GM23338 (cell line): ENCODE data around the gene EGFL7. TPM values are rescaled to one million over a fixed set of nuclear protein-coding genes. Genes with fewer than 3 reads are reported as not detected.

Experiments used
- ATAC-seq: fragments of 200-7000 bp; cut with Tn5 transposase; 3 replicates; pipeline ENCODE4 v1.9.1; 2020
- DNase-seq: peaks from one replicate; pipeline ENCODE4 v3.0.0-alpha.2; 2015; ENCODE audit warnings: low spot score
- H2AFZ ChIP-seq: fragments of 200-600 bp; sonication (generic); 2 replicates; pipeline ENCODE4 v1.8.0; 2016; ENCODE audit warnings: antibody characterized with exemption, mild to moderate bottlenecking, moderate library complexity
- H3F3A ChIP-seq: fragments of 200-600 bp; sonication (generic); replicated peaks from 2 replicates; pipeline ENCODE4 v1.8.0; 2017; ENCODE audit warnings: antibody characterized with exemption, mixed run types, low read depth
- H3K27ac ChIP-seq: fragments of 200-600 bp; sonication (generic); 2 replicates; pipeline ENCODE4 v1.6.1; 2016; ENCODE audit warnings: low read depth
- H3K27me3 ChIP-seq: fragments of 200-600 bp; sonication (generic); 2 replicates; pipeline ENCODE4 v1.8.0; 2016; ENCODE audit warnings: mild to moderate bottlenecking, mixed run types, moderate library complexity; ENCODE audit not compliant: insufficient read depth
- H3K36me3 ChIP-seq: fragments of 200-600 bp; sonication (generic); 2 replicates; pipeline ENCODE4 v1.8.0; 2016; ENCODE audit warnings: mild to moderate bottlenecking; ENCODE audit not compliant: insufficient read depth
- H3K4me1 ChIP-seq: fragments of 200-600 bp; sonication (generic); 2 replicates; pipeline ENCODE4 v1.8.0; 2016; ENCODE audit warnings: mild to moderate bottlenecking, moderate library complexity; ENCODE audit not compliant: insufficient read depth
- H3K4me2 ChIP-seq: fragments of 200-600 bp; sonication (generic); 2 replicates; pipeline ENCODE4 v1.7.1; 2017; ENCODE audit warnings: mixed run types
- H3K4me3 ChIP-seq: fragments of 200-600 bp; sonication (generic); 2 replicates; pipeline ENCODE4 v1.6.1; 2016; ENCODE audit warnings: mixed run types
- H3K79me2 ChIP-seq: fragments of 200-600 bp; sonication (generic); replicated peaks from 2 replicates; pipeline ENCODE4 v1.8.0; 2017; ENCODE audit warnings: mild to moderate bottlenecking; ENCODE audit not compliant: insufficient read depth
- H3K9me2 ChIP-seq: fragments of 200-600 bp; sonication (generic); 2 replicates; pipeline ENCODE4 v1.8.0; 2017; ENCODE audit not compliant: insufficient read depth
- H4K20me1 ChIP-seq: fragments of 200-600 bp; sonication (generic); replicated peaks from 2 replicates; pipeline ENCODE4 v1.8.0; 2017; ENCODE audit warnings: mild to moderate bottlenecking; ENCODE audit not compliant: insufficient read depth
- H3K27ac Mint-ChIP-seq: 2 replicates; pipeline ENCODE4 v1.8.0; 2020; ENCODE audit warnings: inconsistent platforms, mild to moderate bottlenecking, moderate library complexity, mixed read lengths
- H3K27me3 Mint-ChIP-seq: 3 replicates; pipeline ENCODE4 v1.8.0; 2022; ENCODE audit warnings: low read depth, mild to moderate bottlenecking, moderate library complexity, mixed read lengths, inconsistent platforms; ENCODE audit not compliant: insufficient read depth, poor library complexity
- H3K36me3 Mint-ChIP-seq: 3 replicates; pipeline ENCODE4 v1.8.0; 2021; ENCODE audit warnings: low read depth, mild to moderate bottlenecking, inconsistent platforms, moderate library complexity, mixed read lengths
- H3K4me1 Mint-ChIP-seq: 3 replicates; pipeline ENCODE4 v1.8.0; 2020; ENCODE audit warnings: mild to moderate bottlenecking, inconsistent platforms, mixed read lengths
- H3K4me3 Mint-ChIP-seq: 3 replicates; pipeline ENCODE4 v1.8.0; 2021; ENCODE audit warnings: moderate library complexity, mild to moderate bottlenecking, inconsistent platforms, mixed read lengths
- H3K9me3 Mint-ChIP-seq: 3 replicates; pipeline ENCODE4 v1.8.0; 2020; ENCODE audit warnings: moderate library complexity, mild to moderate bottlenecking, inconsistent platforms, mixed read lengths
- CREB1 ChIP-seq: fragments of 250-450 bp; sonication (Bioruptor Pico); IDR thresholded peaks from 2 replicates; pipeline ENCODE4 v1.5.0; 2020; ENCODE audit warnings: low read depth, mild to moderate bottlenecking, moderate library complexity
- EZH2 ChIP-seq: fragments of 200-600 bp; sonication (generic); IDR thresholded peaks from one replicate; pipeline ENCODE4 v1.8.0; 2017; ENCODE audit warnings: antibody characterized with exemption, mild to moderate bottlenecking, low read depth; ENCODE audit not compliant: unreplicated experiment
- EZH2phosphoT487 ChIP-seq: fragments of 200-600 bp; sonication (generic); IDR thresholded peaks from one replicate; pipeline ENCODE4 v1.8.1; 2018; ENCODE audit warnings: antibody characterized with exemption; ENCODE audit not compliant: unreplicated experiment
- JUNB ChIP-seq: IDR thresholded peaks from one replicate; pipeline ENCODE4 v1.6.1; 2016; ENCODE audit warnings: antibody characterized with exemption; ENCODE audit not compliant: unreplicated experiment
- NANOG ChIP-seq: IDR thresholded peaks from 2 replicates; pipeline ENCODE4 v1.6.1; 2016; ENCODE audit warnings: antibody characterized with exemption, borderline replicate concordance
- POLR2AphosphoS5 ChIP-seq: IDR thresholded peaks from 2 replicates; pipeline ENCODE4 v1.6.1; 2016; ENCODE audit warnings: antibody characterized with exemption, low read depth
- STAT1 ChIP-seq: IDR thresholded peaks from one replicate; pipeline ENCODE4 v1.6.1; 2016; ENCODE audit warnings: antibody characterized with exemption; ENCODE audit not compliant: unreplicated experiment
- ZNF114 ChIP-seq: fragments of 250-450 bp; sonication (Bioruptor Pico); IDR thresholded peaks from 2 replicates; pipeline ENCODE4 v1.5.0; 2020; ENCODE audit warnings: mild to moderate bottlenecking, moderate library complexity
- ZNF331 ChIP-seq: fragments of 250-450 bp; sonication (Bioruptor Pico); IDR thresholded peaks from 2 replicates; pipeline ENCODE4 v1.5.0; 2020; ENCODE audit warnings: low read depth, mild to moderate bottlenecking, moderate library complexity
- polyA plus RNA-seq: library from polyadenylated mRNA; unstranded; fragments of >200 nt; fragmentation: Nextera tagmentation; extraction: Ambion mirVana; gene quantifications from 2 replicates; pipeline ENCODE4 v1.2.1, GENCODE V29; 2016
- total RNA-seq: library from RNA; depleted of rRNA; stranded (reverse); fragments of >200 nt; shearing (Covaris generic); gene quantifications from 2 replicates; pipeline ENCODE4 v1.2.3, GENCODE V29; 2014
- TF ChIP-seq, protein P1 (sequence below): IDR thresholded peaks from one replicate; pipeline ENCODE4 v1.6.1; 2018; ENCODE audit warnings: antibody characterized with exemption; ENCODE audit not compliant: unreplicated experiment
- TF ChIP-seq, protein P2 (sequence below): IDR thresholded peaks from 2 replicates; pipeline ENCODE4 v1.6.1; 2016; ENCODE audit warnings: antibody characterized with exemption
- TF ChIP-seq, protein P3 (sequence below), 2 experiments: fragments of 200-600 bp in 1 of 2; sonication (generic) in 1 of 2; conservative IDR thresholded peaks; 2 replicates each; pipeline versions ENCODE4 v1.5.1 to v1.6.1; 2016 to 2017; ENCODE audit warnings: antibody characterized with exemption in 2 of 2, low read depth in 2 of 2, mild to moderate bottlenecking in 2 of 2, moderate library complexity in 1 of 2
- TF ChIP-seq, protein P4 (sequence below): fragments of 250-450 bp; sonication (Bioruptor Pico); IDR thresholded peaks from 2 replicates; pipeline ENCODE4 v1.5.0; 2020; ENCODE audit warnings: mild to moderate bottlenecking, moderate library complexity

Gene EGFL7
- total and polyA plus RNA-seq, 2 experiments from 2014 or later: 44.4 to 60.8 TPM

DNA sequence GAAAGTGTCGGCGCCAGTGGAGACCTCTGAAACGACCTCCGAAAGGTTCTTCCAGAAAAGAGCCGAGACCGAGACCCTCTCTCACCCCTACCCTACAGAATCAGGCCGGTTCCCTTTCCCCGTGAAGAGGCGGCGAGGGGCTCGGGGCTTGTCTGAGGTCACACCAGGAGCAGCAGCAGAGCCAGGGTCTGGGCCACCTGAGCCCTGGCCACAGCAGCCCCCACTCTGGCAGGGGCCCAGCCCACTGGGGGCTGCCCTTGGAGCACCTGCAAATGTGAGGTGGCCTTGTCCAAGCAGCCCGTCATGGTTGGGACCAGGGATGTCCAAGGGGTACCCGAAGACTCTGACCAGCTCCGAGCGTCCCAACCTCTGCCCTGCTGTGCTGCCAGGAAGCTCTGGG lies 15.3 kb downstream of the EGFL7 start:
- TF ChIP-seq, protein P1, sequence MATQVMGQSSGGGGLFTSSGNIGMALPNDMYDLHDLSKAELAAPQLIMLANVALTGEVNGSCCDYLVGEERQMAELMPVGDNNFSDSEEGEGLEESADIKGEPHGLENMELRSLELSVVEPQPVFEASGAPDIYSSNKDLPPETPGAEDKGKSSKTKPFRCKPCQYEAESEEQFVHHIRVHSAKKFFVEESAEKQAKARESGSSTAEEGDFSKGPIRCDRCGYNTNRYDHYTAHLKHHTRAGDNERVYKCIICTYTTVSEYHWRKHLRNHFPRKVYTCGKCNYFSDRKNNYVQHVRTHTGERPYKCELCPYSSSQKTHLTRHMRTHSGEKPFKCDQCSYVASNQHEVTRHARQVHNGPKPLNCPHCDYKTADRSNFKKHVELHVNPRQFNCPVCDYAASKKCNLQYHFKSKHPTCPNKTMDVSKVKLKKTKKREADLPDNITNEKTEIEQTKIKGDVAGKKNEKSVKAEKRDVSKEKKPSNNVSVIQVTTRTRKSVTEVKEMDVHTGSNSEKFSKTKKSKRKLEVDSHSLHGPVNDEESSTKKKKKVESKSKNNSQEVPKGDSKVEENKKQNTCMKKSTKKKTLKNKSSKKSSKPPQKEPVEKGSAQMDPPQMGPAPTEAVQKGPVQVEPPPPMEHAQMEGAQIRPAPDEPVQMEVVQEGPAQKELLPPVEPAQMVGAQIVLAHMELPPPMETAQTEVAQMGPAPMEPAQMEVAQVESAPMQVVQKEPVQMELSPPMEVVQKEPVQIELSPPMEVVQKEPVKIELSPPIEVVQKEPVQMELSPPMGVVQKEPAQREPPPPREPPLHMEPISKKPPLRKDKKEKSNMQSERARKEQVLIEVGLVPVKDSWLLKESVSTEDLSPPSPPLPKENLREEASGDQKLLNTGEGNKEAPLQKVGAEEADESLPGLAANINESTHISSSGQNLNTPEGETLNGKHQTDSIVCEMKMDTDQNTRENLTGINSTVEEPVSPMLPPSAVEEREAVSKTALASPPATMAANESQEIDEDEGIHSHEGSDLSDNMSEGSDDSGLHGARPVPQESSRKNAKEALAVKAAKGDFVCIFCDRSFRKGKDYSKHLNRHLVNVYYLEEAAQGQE: no peak
- no peak for TF ChIP-seq ZNF331 (CRISPR knock-in tag)
- TF ChIP-seq, protein P2, sequence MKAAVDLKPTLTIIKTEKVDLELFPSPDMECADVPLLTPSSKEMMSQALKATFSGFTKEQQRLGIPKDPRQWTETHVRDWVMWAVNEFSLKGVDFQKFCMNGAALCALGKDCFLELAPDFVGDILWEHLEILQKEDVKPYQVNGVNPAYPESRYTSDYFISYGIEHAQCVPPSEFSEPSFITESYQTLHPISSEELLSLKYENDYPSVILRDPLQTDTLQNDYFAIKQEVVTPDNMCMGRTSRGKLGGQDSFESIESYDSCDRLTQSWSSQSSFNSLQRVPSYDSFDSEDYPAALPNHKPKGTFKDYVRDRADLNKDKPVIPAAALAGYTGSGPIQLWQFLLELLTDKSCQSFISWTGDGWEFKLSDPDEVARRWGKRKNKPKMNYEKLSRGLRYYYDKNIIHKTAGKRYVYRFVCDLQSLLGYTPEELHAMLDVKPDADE: no peak
- no peak for TF ChIP-seq NANOG
- no peak for TF ChIP-seq ZNF114
- TF ChIP-seq STAT1: no peak
- no peak for TF ChIP-seq CREB1 (CRISPR knock-in tag)
- no peak for TF ChIP-seq POLR2AphosphoS5
- no peak for TF ChIP-seq EZH2phosphoT487
- no peak for TF ChIP-seq JUNB
- TF ChIP-seq, protein P3, sequence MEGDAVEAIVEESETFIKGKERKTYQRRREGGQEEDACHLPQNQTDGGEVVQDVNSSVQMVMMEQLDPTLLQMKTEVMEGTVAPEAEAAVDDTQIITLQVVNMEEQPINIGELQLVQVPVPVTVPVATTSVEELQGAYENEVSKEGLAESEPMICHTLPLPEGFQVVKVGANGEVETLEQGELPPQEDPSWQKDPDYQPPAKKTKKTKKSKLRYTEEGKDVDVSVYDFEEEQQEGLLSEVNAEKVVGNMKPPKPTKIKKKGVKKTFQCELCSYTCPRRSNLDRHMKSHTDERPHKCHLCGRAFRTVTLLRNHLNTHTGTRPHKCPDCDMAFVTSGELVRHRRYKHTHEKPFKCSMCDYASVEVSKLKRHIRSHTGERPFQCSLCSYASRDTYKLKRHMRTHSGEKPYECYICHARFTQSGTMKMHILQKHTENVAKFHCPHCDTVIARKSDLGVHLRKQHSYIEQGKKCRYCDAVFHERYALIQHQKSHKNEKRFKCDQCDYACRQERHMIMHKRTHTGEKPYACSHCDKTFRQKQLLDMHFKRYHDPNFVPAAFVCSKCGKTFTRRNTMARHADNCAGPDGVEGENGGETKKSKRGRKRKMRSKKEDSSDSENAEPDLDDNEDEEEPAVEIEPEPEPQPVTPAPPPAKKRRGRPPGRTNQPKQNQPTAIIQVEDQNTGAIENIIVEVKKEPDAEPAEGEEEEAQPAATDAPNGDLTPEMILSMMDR (conservative IDR thresholded peaks at IDR 0.05; ENCODE audit: low read depth in 2 of 2): no peak
- TF ChIP-seq, protein P4, sequence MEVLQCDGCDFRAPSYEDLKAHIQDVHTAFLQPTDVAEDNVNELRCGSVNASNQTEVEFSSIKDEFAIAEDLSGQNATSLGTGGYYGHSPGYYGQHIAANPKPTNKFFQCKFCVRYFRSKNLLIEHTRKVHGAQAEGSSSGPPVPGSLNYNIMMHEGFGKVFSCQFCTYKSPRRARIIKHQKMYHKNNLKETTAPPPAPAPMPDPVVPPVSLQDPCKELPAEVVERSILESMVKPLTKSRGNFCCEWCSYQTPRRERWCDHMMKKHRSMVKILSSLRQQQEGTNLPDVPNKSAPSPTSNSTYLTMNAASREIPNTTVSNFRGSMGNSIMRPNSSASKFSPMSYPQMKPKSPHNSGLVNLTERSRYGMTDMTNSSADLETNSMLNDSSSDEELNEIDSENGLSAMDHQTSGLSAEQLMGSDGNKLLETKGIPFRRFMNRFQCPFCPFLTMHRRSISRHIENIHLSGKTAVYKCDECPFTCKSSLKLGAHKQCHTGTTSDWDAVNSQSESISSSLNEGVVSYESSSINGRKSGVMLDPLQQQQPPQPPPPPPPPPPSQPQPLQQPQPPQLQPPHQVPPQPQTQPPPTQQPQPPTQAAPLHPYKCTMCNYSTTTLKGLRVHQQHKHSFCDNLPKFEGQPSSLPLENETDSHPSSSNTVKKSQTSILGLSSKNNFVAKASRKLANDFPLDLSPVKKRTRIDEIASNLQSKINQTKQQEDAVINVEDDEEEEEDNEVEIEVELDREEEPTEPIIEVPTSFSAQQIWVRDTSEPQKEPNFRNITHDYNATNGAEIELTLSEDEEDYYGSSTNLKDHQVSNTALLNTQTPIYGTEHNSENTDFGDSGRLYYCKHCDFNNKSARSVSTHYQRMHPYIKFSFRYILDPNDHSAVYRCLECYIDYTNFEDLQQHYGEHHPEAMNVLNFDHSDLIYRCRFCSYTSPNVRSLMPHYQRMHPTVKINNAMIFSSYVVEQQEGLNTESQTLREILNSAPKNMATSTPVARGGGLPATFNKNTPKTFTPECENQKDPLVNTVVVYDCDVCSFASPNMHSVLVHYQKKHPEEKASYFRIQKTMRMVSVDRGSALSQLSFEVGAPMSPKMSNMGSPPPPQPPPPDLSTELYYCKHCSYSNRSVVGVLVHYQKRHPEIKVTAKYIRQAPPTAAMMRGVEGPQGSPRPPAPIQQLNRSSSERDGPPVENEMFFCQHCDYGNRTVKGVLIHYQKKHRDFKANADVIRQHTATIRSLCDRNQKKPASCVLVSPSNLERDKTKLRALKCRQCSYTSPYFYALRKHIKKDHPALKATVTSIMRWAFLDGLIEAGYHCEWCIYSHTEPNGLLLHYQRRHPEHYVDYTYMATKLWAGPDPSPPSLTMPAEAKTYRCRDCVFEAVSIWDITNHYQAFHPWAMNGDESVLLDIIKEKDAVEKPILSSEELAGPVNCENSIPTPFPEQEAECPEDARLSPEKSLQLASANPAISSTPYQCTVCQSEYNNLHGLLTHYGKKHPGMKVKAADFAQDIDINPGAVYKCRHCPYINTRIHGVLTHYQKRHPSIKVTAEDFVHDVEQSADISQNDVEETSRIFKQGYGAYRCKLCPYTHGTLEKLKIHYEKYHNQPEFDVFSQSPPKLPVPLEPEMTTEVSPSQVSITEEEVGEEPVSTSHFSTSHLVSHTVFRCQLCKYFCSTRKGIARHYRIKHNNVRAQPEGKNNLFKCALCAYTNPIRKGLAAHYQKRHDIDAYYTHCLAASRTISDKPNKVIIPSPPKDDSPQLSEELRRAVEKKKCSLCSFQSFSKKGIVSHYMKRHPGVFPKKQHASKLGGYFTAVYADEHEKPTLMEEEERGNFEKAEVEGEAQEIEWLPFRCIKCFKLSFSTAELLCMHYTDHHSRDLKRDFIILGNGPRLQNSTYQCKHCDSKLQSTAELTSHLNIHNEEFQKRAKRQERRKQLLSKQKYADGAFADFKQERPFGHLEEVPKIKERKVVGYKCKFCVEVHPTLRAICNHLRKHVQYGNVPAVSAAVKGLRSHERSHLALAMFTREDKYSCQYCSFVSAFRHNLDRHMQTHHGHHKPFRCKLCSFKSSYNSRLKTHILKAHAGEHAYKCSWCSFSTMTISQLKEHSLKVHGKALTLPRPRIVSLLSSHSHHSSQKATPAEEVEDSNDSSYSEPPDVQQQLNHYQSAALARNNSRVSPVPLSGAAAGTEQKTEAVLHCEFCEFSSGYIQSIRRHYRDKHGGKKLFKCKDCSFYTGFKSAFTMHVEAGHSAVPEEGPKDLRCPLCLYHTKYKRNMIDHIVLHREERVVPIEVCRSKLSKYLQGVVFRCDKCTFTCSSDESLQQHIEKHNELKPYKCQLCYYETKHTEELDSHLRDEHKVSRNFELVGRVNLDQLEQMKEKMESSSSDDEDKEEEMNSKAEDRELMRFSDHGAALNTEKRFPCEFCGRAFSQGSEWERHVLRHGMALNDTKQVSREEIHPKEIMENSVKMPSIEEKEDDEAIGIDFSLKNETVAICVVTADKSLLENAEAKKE (CRISPR knock-in tag): no peak
- TF ChIP-seq EZH2: no peak
- H3F3A ChIP-seq: no peaks in the 10 kb centered on the region
- Mint-ChIP-seq H3K36me3 (no peaks in the 10 kb centered on the region), H3K4me1 (peaks cover 7% of the 10 kb centered on the region; the same call in 1 of the 3 replicates), H3K27ac (no peak overlapping the region), H3K9me3 (no peaks in the 10 kb centered on the region), H3K4me3 (no peak overlapping the region), H3K27me3 (peaks cover 11% of the 10 kb centered on the region)
- no peaks in the 10 kb centered on the region for H3K4me1 ChIP-seq
- H3K79me2 ChIP-seq: no peaks in the 10 kb centered on the region
- no peaks in the 10 kb centered on the region for H3K36me3 ChIP-seq
- no peak overlapping the region for H3K27ac ChIP-seq
- ATAC-seq: no peak
- DNase-seq: no peak
- no peak overlapping the region for H3K4me2 ChIP-seq
- H4K20me1 ChIP-seq: no peaks in the 10 kb centered on the region
- no peak overlapping the region for H3K4me3 ChIP-seq
- no peaks in the 10 kb centered on the region for H3K27me3 ChIP-seq
- H3K9me2 ChIP-seq: no peaks in the 10 kb centered on the region
- H2AFZ ChIP-seq: no peak overlapping the region
